ENCODE results near the gene JAKMIP2.

- TF ChIP-seq CTCF (IDR thresholded peaks at IDR 0.05 in 2 of 3, conservative IDR thresholded peaks at IDR 0.05 in 1 of 3; ENCODE audit: borderline replicate concordance in 1 of 3, insufficient read depth in 1 of 3, low read depth in 2 of 3, low read length in 2 of 3) (no peak), ATF3 (IDR thresholded peaks at IDR 0.05) (no peak), POLR2A (IDR thresholded peaks at IDR 0.05; ENCODE audit: borderline replicate concordance, extremely low read depth, insufficient read depth, insufficient read length) (no peak), EZH2 (IDR thresholded peaks at IDR 0.05) (no peak), EZH2phosphoT487 (IDR thresholded peaks at IDR 0.05; ENCODE audit: borderline replicate concordance) (no peak)
Observed at GRCh38 chr5:147731431-147732290, 50.9 kb downstream of the JAKMIP2 start.

Measured in HCT116 (cell line).